ENCODE data around the gene PTH1R. TPM values are rescaled to one million over a fixed set of nuclear protein-coding genes. Genes with fewer than 3 reads are reported as not detected.
A peak's percentile ranks its signal among the peaks of the same experiment; 100 is the strongest.

Gene PTH1R
- total RNA-seq, 2 donors from 2014 or later: 1.4 to 1.7 TPM

DNA sequence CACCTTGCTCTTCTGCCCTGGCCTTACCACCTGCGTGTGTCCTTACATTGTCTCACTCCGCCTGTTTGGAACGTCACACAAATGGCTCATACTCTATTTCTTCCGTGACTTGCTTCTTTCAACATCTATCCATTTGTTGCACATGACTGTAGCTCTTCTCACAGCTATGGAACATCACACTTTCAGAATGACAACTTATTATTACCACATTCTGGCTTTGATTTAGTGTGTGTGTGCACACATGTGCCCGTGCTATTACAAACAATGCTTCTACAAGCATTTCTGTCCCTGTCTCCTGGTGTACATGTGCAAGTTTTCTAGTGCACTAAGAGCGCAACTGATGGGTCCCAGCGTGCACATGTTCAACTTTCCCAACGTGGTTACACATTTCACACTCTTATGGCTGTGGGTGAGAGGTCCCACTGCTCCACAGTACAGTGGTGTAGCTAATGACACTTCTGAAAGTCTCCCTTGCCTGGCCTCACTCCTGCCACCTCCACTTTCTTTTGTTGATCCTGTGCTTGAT, 37.8 kb downstream of the PTH1R start:
- DNase-seq (no peak), ATAC-seq (no peak)

DNA sequence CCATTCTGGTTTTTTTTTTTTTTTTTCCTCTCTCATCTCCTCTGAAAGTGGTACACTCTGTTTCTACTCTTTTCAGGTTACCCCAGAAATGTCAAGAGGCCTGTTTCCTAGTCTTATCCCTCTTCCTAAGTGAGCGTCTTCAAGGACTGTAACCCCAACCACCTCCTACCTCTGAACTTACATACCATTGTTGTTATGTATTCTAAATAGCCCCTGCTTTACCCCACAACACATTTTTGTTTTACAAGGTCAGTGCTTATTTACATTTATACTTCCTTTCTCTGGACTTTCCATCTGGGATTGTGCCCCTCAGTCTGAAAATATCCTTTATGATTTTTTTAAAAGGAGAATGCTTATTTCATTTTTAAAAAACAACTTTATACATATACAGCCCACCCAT, 38.8 kb downstream of the PTH1R start:
- no peak for ATAC-seq
- DNase-seq: no peak
- intact Hi-C loops (cut with DNase I, micrococcal nuclease): no loop called here

More for the DNA sequence above, 37.8 kb downstream of the PTH1R start:
- intact Hi-C loops (cut with DNase I, micrococcal nuclease): no loop called here

DNA sequence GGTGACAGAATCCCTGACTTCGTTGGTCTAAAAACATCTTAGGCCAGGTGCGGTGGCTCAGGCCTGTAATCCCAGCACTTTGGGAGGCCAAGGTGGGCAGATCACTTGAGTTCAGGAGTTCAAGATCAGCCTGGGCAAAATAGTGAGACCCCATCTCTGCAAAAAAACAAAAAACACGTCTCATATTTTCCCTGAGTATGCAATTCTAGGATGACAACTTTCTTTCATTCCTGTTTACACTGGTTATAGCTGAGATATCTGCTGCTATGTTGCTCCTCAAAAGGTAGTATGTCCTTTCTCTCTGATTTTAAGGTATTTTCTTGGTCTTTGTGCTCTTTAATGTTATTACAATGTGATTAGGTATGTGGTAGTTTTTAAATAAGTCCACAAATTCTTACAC, 39.3 kb downstream of the PTH1R start:
- intact Hi-C loops (cut with DNase I, micrococcal nuclease): no loop called here
- no peak for DNase-seq
- no peak for ATAC-seq

DNA sequence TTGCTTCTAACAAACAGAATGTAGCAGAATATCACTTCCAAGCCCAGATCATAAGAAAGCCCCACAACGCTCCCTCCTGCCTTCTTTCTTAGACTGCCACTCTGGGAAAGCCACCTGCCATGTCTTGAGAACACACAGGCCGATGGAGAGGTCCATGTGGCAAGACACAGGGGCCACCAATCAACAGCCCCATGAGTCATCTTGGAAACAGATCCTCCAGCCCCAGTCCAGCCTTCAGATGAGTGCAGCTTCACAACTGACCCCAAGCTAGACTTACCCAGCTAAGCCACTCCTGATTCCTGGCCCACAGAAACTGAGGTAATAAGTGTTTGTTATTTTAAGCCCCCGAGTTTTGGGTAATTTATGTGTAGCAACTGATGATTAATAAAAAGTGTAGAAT, 39.7 kb downstream of the PTH1R start:
- intact Hi-C loops (cut with DNase I, micrococcal nuclease): no loop called here
- DNase-seq: no peak
- ATAC-seq: no peak

DNA sequence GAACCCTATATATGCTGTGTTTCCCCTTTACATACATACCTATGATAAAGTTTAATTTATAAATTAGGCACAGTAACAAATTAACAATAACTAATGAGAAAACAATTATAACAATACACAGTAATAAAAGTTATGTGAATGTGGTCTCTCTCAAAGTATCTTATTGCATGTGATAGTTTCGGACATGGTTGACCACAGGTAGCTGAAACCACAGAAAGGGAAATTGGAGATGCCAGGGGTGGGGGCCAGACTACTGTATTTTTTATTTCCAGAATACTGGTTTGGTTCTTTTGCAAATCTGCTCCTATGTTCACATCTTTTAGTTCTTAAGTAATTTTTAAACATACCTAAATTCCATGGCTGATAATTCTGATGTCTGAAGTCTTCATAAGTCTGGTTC, 40.7 kb downstream of the PTH1R start:
- DNase-seq (no peak), ATAC-seq (no peak)
- intact Hi-C loops (cut with DNase I, micrococcal nuclease): no loop called here

DNA sequence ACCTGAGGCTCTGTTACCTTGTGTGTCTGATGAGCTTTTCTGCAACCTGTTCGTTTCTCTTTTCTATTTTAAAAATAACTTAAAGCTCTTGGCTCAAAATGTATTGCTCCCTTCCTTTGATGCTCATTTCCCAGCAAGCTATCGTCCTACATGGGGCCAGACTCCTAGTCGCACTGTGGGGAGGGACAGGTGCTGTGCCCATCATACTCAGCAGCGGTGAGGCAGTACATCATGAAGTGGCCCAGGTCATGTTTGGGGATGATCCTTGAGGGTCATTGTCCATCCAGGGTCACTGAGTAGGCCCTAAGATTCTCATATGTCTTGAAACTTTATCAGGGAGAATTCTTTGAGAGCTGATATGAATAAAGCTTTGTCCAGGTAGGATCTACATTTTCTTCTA, 41.1 kb downstream of the PTH1R start:
- DNase-seq (no peak), ATAC-seq (no peak)
- intact Hi-C loops (cut with DNase I, micrococcal nuclease): no loop called here

DNA sequence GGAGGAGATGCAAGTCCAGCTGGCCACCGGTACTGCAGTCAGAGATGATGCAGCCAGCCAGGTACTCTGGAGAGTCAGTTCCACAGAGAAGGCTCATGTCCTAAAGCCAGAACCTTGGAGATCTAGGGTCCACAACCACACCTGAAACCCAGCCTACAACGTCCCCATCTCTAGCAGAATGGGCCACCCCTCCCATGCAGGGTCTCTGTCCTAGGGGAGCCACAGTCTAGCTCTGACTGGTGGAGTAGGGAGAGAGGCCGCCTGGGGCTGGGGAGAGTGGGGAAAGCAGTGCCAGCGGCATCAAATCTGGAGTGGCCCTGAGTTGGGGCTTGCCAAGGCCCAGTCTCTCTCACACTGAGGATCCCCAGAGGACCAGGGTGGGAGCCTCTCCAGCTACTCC, 43.5 kb downstream of the PTH1R start:
- ATAC-seq: no peak
- DNase-seq: no peak
- intact Hi-C loops (cut with DNase I, micrococcal nuclease): loop anchor here (5.0 kb wide), 2 partner anchors 71 to 81 kb away; no protein-coding TSS in a partner anchor

DNA sequence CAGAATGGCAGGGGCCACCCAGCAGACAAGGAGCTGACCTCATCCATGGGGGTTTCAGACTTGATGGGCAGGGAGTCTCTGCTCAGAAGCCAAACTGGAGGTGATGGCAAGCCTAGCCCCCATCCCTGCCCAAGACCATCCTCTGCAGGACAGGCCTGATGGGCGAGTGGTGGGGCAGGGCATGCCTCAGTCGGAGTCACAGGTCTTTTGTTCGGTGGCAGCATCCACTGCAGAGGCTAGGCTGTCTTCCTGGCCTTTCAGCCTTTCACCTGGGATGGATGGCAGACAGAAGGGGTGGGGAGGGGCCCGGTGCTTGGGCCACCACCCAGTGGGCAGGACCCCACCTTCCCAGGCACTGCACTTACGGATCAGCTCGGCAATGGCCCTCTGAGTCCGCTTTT, 44.4 kb downstream of the PTH1R start:
- intact Hi-C loops (cut with DNase I, micrococcal nuclease): loop anchor here (5.0 kb wide), 2 partner anchors 70 to 80 kb away; no protein-coding TSS in a partner anchor
- DNase-seq (no peak), ATAC-seq (no peak)

DNA sequence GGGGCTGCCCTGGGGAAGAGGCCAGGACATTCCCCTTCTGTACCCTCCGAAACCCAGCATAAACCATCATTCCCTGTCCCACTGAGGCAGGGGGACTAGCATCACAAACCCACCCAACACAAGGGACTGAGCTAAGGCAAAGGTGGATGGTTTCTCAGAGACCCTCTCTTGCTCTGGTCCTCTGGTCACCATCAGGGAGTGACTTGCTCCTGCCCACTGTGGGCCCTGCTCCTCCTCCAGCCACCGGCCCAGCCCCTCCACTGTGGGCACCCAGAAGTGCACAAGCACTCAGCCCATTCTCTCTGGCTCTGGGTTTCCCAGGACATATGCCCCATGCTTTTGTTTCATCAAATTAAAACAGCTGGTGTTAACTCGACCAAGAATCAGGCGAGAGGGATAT, 44.9 kb downstream of the PTH1R start:
- DNase-seq (no peak), ATAC-seq (no peak)
- intact Hi-C loops (cut with DNase I, micrococcal nuclease): loop anchor here (5.0 kb wide), 2 partner anchors 70 to 80 kb away; no protein-coding TSS in a partner anchor

DNA sequence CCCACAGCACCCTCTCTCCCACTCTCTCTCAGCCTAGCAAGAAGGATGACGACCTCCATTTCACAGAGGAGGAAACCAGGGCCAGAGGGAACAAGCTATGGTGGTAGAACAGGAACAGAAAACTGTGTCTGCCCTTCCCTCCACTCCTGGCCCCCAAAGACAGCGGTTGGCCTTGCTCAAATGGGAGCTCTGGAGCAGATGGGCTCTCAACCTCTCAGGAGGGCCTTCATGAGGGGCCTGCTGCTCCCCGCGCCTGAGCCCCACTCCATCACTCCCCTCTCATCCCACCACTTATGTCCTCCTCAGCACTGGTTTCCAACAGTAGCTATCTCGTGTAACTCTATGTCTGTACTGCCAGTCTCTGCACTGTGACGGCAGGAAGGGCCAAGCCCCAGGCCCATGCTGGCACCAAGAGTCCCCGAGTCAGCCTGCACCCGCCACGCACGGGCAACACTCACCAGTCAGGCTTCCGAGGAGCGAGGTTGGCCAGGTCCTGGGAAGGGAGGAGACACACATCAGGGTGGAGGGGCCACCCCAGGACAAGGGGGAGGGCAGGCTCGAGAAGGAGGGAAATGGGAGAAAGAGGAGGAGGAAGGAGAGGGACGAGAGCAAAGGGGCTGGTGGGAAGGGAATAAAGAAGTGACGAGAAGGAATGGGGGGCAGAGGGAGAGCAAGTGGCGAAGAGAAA, 45.5 kb downstream of the PTH1R start:
- intact Hi-C loops (cut with DNase I, micrococcal nuclease): loop anchor here (5.0 kb wide), 2 partner anchors 69 to 79 kb away; no protein-coding TSS in a partner anchor
- ATAC-seq (no peak), DNase-seq (no peak)

DNA sequence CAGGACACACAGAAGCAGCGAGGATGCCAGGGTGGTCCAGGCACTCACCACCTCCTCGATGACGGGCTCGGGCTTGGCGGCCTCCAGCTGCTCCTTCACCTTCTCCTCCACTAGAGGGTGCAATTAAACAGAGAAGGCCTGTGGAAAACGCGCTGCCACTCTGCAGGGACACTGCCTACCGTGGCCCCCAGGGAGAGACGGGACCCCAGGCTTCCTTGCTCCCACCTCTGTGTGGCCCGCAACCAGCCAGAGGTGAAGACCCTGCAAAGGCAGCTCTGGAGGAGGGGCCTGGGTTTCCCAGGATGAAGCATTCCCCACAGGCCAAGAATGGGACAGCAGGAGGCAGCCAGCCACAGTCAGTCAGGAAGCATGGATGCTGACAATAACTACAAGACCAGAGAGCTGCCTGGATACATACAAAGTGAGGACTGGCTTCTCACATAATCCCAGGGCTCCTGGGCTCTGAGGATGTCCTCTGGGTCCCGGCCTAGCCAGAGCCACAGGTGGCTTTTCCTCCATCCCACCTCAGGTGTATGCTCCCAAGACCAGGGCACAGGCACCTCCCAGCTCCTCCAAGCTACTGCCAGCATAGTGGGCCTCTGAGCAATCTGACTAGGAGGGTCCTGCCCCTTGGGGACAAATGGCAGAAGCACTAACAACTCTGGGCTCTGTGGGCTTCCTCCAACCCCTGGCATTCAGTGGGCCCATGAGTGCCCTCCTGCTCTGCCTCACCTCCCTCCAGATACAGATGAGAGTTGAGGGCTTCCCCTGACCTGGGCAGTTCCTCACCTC, 46.2 kb downstream of the PTH1R start:
- ATAC-seq: peak; percentile 53
- no peak for DNase-seq
- intact Hi-C loops (cut with DNase I, micrococcal nuclease): loop anchor here (5.0 kb wide), 2 partner anchors 69 to 79 kb away; no protein-coding TSS in a partner anchor

DNA sequence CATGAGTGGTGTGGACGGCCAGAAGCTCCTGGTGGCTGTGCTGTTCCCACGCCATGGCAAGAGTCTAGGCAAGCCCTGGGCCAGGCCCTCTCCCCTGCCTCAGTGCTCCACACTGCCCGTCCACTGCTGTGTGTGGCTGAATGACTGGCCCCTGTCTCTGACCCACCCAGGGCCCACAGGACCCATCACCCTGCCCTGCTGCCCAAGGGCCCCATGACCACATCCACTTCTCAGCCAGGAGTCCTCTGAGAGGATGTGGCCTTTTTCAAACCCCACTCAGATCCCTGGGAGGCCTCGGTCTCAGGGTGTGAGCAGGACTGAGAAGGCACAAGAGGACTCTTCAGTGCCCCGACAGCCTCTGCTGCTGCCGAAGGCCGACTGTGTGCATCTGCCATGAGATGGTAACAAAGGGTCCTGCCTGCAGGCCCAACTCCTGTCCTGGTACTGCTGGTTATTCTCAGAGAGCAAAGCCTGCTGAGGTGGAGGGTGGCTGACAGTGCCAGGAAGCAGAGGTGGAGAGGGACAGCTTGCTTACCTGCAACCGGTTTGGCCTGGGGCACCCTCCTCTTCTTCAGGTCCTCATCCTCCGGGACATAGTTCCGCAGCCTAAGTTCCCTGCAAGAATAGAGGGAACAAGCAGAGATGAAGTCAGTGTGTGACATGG, 47.5 kb downstream of the PTH1R start:
- ATAC-seq (no peak), DNase-seq (peak in 1 of 2 donors; percentile 22)
- intact Hi-C loops (cut with DNase I, micrococcal nuclease): loop anchor here (5.0 kb wide), 2 partner anchors 67 to 77 kb away; no protein-coding TSS in a partner anchor

DNA sequence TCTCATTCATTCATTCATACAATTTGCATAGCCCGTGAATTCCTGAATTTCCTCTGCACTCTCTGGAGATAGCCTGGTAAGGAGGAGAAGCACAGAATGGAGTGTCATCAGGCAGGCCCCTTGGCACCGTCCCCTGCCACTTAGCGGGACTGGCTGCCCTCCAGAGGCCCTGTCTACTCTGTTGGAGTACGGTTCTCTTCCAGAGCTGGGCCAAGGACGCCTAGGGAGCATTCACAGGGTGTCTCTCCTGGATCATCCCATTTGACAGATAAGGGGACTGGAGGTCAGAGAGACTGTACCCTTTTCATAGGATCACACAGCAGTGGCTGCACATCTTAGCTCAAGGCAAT, 48.0 kb downstream of the PTH1R start:
- DNase-seq (peak in 1 of 2 donors; percentile 21), ATAC-seq (no peak)
- intact Hi-C loops (cut with DNase I, micrococcal nuclease): no loop called here

DNA sequence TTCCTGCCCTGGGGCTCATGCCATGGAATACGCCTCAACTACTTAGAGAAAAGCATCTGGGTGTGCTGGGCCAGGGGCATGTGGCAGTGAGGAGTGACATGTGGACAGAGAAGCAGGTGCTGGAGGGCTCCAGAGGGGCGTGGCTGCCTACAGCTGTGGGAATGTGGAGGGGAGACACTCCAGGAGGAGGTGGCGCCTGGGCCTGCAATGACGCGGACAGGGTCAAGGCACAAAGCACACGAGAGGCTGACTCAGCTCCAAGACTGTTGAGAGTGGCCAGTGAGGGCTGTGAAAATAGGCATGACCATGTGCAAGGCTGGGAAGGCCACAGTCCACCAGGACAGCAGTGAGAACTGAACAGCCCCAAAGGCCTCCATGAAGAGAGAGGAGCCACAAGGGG, 48.5 kb downstream of the PTH1R start:
- intact Hi-C loops (cut with DNase I, micrococcal nuclease): no loop called here
- ATAC-seq: no peak
- DNase-seq: peak in 1 of 2 donors; percentile 30

DNA sequence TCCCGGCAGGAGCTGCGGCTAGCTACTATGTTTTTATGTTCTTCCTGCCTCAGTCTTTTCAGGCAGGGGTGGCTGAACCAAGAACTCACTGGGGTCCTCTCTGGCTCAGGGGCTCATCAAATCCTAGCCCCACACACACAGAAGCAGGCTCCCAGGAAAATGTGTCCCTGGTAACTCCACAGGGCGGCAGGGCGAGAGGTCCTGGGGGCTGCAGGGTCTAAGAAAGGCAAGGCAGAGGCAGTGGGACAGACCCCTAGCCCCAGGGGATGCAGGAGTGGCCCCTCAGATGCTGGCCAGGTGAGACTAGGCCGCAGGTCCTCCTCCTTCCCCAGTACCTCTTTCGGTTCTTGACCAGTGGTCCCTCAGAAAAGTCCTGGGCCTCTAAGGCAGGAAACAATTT, 48.9 kb downstream of the PTH1R start:
- ATAC-seq (no peak), DNase-seq (peak in 1 of 2 donors; percentile 27)
- intact Hi-C loops (cut with DNase I, micrococcal nuclease): no loop called here

DNA sequence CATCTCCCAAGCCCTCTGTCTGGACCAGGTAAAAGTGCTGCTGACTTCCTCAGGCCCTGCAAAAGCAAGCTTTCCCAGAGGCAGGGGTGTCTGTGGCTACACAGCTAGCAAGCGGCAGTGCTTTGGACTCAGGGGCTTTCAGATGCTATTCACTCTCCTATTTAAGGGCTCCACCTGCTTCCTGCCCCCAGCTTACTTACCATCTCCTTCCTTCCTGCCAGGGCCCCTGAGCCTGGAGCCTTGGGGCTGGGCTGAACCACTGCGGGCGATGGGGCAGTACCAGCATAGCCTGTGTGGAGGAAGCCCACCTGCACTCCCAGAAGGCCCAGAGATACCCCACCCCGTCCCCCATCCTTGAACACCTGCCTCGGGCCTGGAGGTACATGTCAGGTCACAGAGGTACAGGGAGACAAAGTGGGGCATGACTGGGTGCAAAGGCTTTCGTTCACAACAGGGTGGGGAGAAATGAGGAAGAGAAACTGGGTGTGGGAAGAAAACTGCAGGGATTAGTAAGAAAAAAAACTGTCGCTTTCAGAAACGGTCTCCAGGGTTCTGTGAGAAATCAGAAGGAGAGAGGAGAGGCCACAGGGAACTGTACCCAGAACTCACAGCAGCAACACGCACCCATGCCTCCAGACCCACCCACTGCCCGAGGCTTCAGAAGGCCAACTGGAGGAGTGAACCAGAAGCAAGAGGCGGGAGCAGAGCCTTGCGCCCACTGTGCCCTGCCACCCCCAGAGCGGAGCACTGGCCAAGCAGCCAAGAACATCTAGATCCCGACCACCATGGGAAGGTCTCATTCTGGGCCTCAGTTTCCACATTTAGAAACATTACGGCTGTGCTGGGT, 49.6 kb downstream of the PTH1R start:
- ATAC-seq (peak; percentile 50), DNase-seq (peak in 1 of 2 donors; percentile 24)
- intact Hi-C loops (cut with DNase I, micrococcal nuclease): no loop called here

DNA sequence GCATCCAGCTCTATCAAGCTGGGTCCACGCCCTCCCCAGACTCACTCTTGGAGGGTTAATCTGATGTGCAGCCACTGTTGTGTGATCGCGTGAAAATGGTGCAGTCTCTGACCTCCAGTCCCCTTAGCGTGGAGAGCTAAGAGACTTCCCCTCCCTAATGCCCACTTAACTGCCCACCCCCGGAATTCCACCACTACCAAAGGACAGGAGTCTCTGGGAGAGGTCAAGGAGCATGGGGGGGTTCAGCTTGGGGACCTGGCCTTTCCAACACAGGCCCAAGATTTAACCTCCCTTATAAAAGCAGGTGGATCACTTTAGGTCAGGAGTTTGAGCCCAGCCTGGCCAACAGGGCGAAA, 50.2 kb downstream of the PTH1R start:
- ATAC-seq (no peak), DNase-seq (peak in 1 of 2 donors; percentile 24)
- intact Hi-C loops (cut with DNase I, micrococcal nuclease): no loop called here

DNA sequence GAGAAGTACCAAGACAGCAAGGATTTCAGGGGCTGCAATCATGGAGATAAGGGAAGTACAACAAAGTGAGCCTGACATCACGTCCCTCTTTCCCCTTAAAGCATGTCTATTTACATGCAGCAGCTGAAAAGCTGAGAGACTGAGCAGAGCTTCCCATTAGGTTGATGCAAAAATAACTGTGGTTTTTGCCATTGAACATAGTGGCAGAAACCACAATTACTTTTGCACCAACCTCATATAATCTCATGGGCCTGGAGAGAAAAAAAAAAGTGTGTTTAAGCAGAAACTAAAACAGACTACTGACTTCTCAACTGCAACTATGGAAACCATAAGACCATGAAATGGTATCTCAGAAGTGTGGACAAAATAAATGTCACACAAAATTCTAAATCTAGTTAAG, 50.8 kb downstream of the PTH1R start:
- intact Hi-C loops (cut with DNase I, micrococcal nuclease): no loop called here
- ATAC-seq: no peak
- no peak for DNase-seq

DNA sequence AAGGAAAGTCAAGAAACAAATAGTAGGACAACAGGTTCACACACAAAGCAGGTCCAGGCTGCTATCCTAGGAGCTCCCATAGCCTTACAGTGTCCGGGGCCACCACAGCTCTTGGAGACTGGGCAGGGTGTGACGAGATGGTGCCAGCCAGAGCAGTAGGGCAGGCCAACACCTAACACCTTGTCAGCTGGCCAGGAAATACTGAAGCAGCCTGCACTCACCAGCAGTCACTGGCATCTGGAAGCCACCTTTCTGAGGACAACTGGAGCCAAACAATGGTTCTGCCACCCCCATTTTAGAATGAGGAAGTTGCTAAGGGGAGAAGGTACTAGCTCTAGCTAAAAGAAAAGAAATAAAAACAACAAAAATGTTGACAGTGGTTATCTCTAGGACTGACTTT, 51.8 kb downstream of the PTH1R start:
- ATAC-seq: peak; percentile 76
- intact Hi-C loops (cut with DNase I, micrococcal nuclease): no loop called here
- peak; percentile 69 to 80 for DNase-seq
